Skeletal muscle satellite cell (primary cell): ENCODE data around the gene HPRT1. TPM values are rescaled to one million over a fixed set of nuclear protein-coding genes. Genes with fewer than 3 reads are reported as not detected.

Experiments used
- H3K27me3 ChIP-seq: 2 replicates; pipeline ENCODE4 v1.7.0; 2013; ENCODE audit warnings: low read length; ENCODE audit not compliant: control insufficient read depth, insufficient read depth
- H3K36me3 ChIP-seq: 2 replicates; pipeline ENCODE4 v1.7.0; 2013; ENCODE audit warnings: mild to moderate bottlenecking, control low read depth, low read length; ENCODE audit not compliant: insufficient read depth
- H3K4me1 ChIP-seq: 2 replicates; pipeline ENCODE4 v1.7.0; 2013; ENCODE audit warnings: low read length; ENCODE audit not compliant: control insufficient read depth, insufficient read depth
- H3K4me2 ChIP-seq: 2 replicates; pipeline ENCODE4 v1.7.0; 2013; ENCODE audit warnings: mild to moderate bottlenecking, low read length
- H3K4me3 ChIP-seq: 2 replicates; pipeline ENCODE4 v1.7.0; 2013; ENCODE audit warnings: low read length
- H3K9ac ChIP-seq: 2 replicates; pipeline ENCODE4 v1.7.0; 2013; ENCODE audit warnings: mild to moderate bottlenecking, low read depth, low read length, moderate library complexity
- H3K9me3 ChIP-seq: replicated peaks from 2 replicates; pipeline ENCODE4 v1.7.0; 2013; ENCODE audit warnings: mild to moderate bottlenecking, control low read depth, low read length
- total RNA-seq: library from RNA; depleted of rRNA; stranded (reverse); fragments of >200 nt; gene quantifications from 2 replicates; pipeline ENCODE4 v1.2.3, GENCODE V29; 2012; rRNA removed

HPRT1 gene
- 16.7 and 19.9 TPM in 2 replicates for total RNA-seq

GRCh38 chrX:134460005-134460861 lies at the start of gene HPRT1:
Gene HPRT1, plus strand, starts transcription at chrX:134460165. Its CDS starts 147 bp downstream, at chrX:134460312.
- Histone ChIP-seq H3K9me3 (no peaks in the 10 kb centered on the region), H3K36me3 (no peaks in the 10 kb centered on the region), H3K4me3 (peak within 1 kb of the TSS; percentile 84), H3K4me2 (peak within 1 kb of the TSS; percentile 71), H3K4me1 (no peaks in the 10 kb centered on the region), H3K27me3 (no peaks in the 10 kb centered on the region), H3K9ac (peak within 1 kb of the TSS; percentile 88)

GRCh38 chrX:134416087-134416486 lies 43.9 kb upstream of the HPRT1 start:
- Histone ChIP-seq H3K36me3 (peaks cover 17% of the 10 kb centered on the region), H3K9ac (no peak overlapping the region), H3K4me1 (no peaks in the 10 kb centered on the region), H3K9me3 (no peaks in the 10 kb centered on the region), H3K4me3 (no peak overlapping the region), H3K27me3 (no peaks in the 10 kb centered on the region), H3K4me2 (no peak overlapping the region)

- no peaks in the 10 kb centered on the region for H3K9me3 ChIP-seq
- no peak overlapping the region for H3K9ac ChIP-seq
- no peak overlapping the region for H3K4me3 ChIP-seq
- peaks cover 18% of the 10 kb centered on the region for H3K36me3 ChIP-seq
- H3K4me2 ChIP-seq: no peak overlapping the region
- H3K4me1 ChIP-seq: no peaks in the 10 kb centered on the region
- no peaks in the 10 kb centered on the region for H3K27me3 ChIP-seq
Observed at GRCh38 chrX:134418317-134419113, 41.5 kb upstream of the HPRT1 start.

GRCh38 chrX:134419784-134420183 lies 40.2 kb upstream of the HPRT1 start:
- Histone ChIP-seq H3K4me3 (no peak overlapping the region), H3K36me3 (peaks cover 18% of the 10 kb centered on the region), H3K27me3 (no peaks in the 10 kb centered on the region), H3K9me3 (no peaks in the 10 kb centered on the region), H3K4me1 (no peaks in the 10 kb centered on the region), H3K4me2 (no peak overlapping the region), H3K9ac (no peak overlapping the region)

- Histone ChIP-seq H3K4me3 (no peak overlapping the region), H3K9me3 (no peaks in the 10 kb centered on the region), H3K9ac (no peak overlapping the region), H3K36me3 (peaks cover 3% of the 10 kb centered on the region), H3K4me1 (no peaks in the 10 kb centered on the region), H3K4me2 (no peak overlapping the region), H3K27me3 (no peaks in the 10 kb centered on the region)
Observed at GRCh38 chrX:134423606-134424005, 36.4 kb upstream of the HPRT1 start.

GRCh38 chrX:134426281-134426680 lies 33.7 kb upstream of the HPRT1 start:
- Histone ChIP-seq H3K4me1 (peaks cover under 1% of the 10 kb centered on the region), H3K9ac (no peak overlapping the region)

GRCh38 chrX:134431894-134432293 lies 28.1 kb upstream of the HPRT1 start:
- H3K4me1 ChIP-seq: peaks cover 5% of the 10 kb centered on the region
- H3K27me3 ChIP-seq: no peaks in the 10 kb centered on the region
- H3K9ac ChIP-seq: no peak overlapping the region
- no peak overlapping the region for H3K4me2 ChIP-seq
- no peak overlapping the region for H3K4me3 ChIP-seq
- H3K9me3 ChIP-seq: no peaks in the 10 kb centered on the region
- H3K36me3 ChIP-seq: peaks cover 3% of the 10 kb centered on the region

More at GRCh38 chrX:134426281-134426680, 33.7 kb upstream of the HPRT1 start:
- Histone ChIP-seq H3K4me2 (no peak overlapping the region), H3K9me3 (no peaks in the 10 kb centered on the region), H3K27me3 (no peaks in the 10 kb centered on the region), H3K4me3 (no peak overlapping the region), H3K36me3 (no peaks in the 10 kb centered on the region)

GRCh38 chrX:134435894-134436293 lies 24.1 kb upstream of the HPRT1 start:
- Histone ChIP-seq H3K4me2 (no peak overlapping the region), H3K4me1 (peaks cover 5% of the 10 kb centered on the region), H3K4me3 (no peak overlapping the region), H3K27me3 (no peaks in the 10 kb centered on the region), H3K9ac (no peak overlapping the region), H3K36me3 (peaks cover 3% of the 10 kb centered on the region), H3K9me3 (no peaks in the 10 kb centered on the region)

- H3K4me3 ChIP-seq: no peak overlapping the region
- H3K4me1 ChIP-seq: no peaks in the 10 kb centered on the region
Observed at GRCh38 chrX:134443020-134443419, 16.9 kb upstream of the HPRT1 start.

GRCh38 chrX:134443461-134443860 lies 16.5 kb upstream of the HPRT1 start:
- Histone ChIP-seq H3K4me1 (no peaks in the 10 kb centered on the region), H3K4me2 (no peak overlapping the region), H3K9me3 (no peaks in the 10 kb centered on the region), H3K27me3 (no peaks in the 10 kb centered on the region), H3K36me3 (no peaks in the 10 kb centered on the region), H3K4me3 (no peak overlapping the region), H3K9ac (no peak overlapping the region)

More at GRCh38 chrX:134443020-134443419, 16.9 kb upstream of the HPRT1 start:
- no peaks in the 10 kb centered on the region for H3K36me3 ChIP-seq
- no peaks in the 10 kb centered on the region for H3K9me3 ChIP-seq
- H3K4me2 ChIP-seq: no peak overlapping the region
- H3K9ac ChIP-seq: no peak overlapping the region
- H3K27me3 ChIP-seq: no peaks in the 10 kb centered on the region

- no peak overlapping the region for H3K4me3 ChIP-seq
- H3K9me3 ChIP-seq: no peaks in the 10 kb centered on the region
- no peak overlapping the region for H3K9ac ChIP-seq
- H3K4me1 ChIP-seq: no peaks in the 10 kb centered on the region
- H3K4me2 ChIP-seq: no peak overlapping the region
- no peaks in the 10 kb centered on the region for H3K27me3 ChIP-seq
- H3K36me3 ChIP-seq: no peaks in the 10 kb centered on the region
Observed at GRCh38 chrX:134444681-134445080, 15.3 kb upstream of the HPRT1 start.
